Endothelial cell of umbilical vein (primary cell): ENCODE data around the gene MAPK8IP2. TPM values are rescaled to one million over a fixed set of nuclear protein-coding genes. Genes with fewer than 3 reads are reported as not detected.

ENCODE experiments used
- BruUV-seq: library from RNA; stranded (reverse); fragments of 400-500 nt; replicated peaks from 2 replicates; lab custom pipeline; 2021; lab: Mats Ljungman, UMichigan
- CTCF ChIA-PET: fragments of 300-600, 350-600 bp; sonication (Branson Sonifier 250); formaldehyde crosslinking; loops from one replicate; lab custom pipeline; 2021; ENCODE audit warnings: antibody characterized with exemption, inconsistent platforms; lab: Charles Lee
- POLR2A ChIA-PET: fragments of 300-600, 350-600 bp; sonication (Branson Sonifier 250); formaldehyde crosslinking; loops from one replicate; lab custom pipeline; 2021; ENCODE audit warnings: antibody characterized with exemption, inconsistent platforms; lab: Charles Lee
- DNase-seq: peaks from one replicate; pipeline ENCODE4 v3.0.0-alpha.2; 2011; ENCODE audit warnings: low read depth, low spot score
- FAIRE-seq: peaks from 2 replicates; lab custom pipeline; 2011; peaks lifted over from hg19 to GRCh38; lab: Jason Lieb, UNC
- H2AFZ ChIP-seq: 2 replicates; pipeline ENCODE4 v1.6.0; 2012; ENCODE audit warnings: low read depth, low read length, control low read depth, inconsistent platforms
- H3K27ac ChIP-seq: 2 replicates; pipeline ENCODE4 v1.5.1; 2011; ENCODE audit warnings: low read depth, mild to moderate bottlenecking, control low read depth, low read length, moderate library complexity; ENCODE audit not compliant: insufficient read depth
- H3K27me3 ChIP-seq, 2 experiments: 2 replicates each; pipeline versions ENCODE4 v1.6.0 to v1.6.1; 2011; ENCODE audit warnings: low read length in 2 of 2, mixed read lengths in 1 of 2; ENCODE audit not compliant: control insufficient read depth in 2 of 2, insufficient read depth in 2 of 2
- H3K36me3 ChIP-seq, 2 experiments: 2 replicates in 1 of 2; 3 replicates in 1 of 2; pipeline ENCODE4 v1.5.1; 2011; ENCODE audit warnings: low read length in 2 of 2, mild to moderate bottlenecking in 1 of 2, moderate library complexity in 1 of 2; ENCODE audit not compliant: control insufficient read depth in 2 of 2, insufficient read depth in 2 of 2; ENCODE audit errors: extremely low read depth in 1 of 2
- H3K4me1 ChIP-seq: 3 replicates; pipeline ENCODE4 v1.5.1; 2011; ENCODE audit warnings: mild to moderate bottlenecking, low read length; ENCODE audit not compliant: control insufficient read depth, insufficient read depth; ENCODE audit errors: extremely low read depth
- H3K4me2 ChIP-seq: 2 replicates; pipeline ENCODE4 v1.6.1; 2011; ENCODE audit warnings: low read length, control low read depth, mixed read lengths; ENCODE audit not compliant: insufficient read depth
- H3K4me3 ChIP-seq, 3 experiments: fragments of 200-600 bp in 1 of 3; sonication (generic), shearing (Covaris generic) in 1 of 3; replicated peaks in 1 of 3; 2 replicates each; pipeline ENCODE4 v1.5.1; 2011 to 2016; ENCODE audit warnings: control low read depth in 3 of 3, low read length in 3 of 3, mild to moderate bottlenecking in 2 of 3, inconsistent platforms in 1 of 3, low read depth in 1 of 3, moderate library complexity in 1 of 3; ENCODE audit not compliant: insufficient read depth in 1 of 3
- H3K79me2 ChIP-seq: 2 replicates; pipeline ENCODE4 v1.6.0; 2012; ENCODE audit warnings: low read length, inconsistent platforms; ENCODE audit not compliant: control insufficient read depth, insufficient read depth
- H3K9ac ChIP-seq: replicated peaks from 2 replicates; pipeline ENCODE3; 2011; ENCODE audit warnings: low read length, control low read depth; ENCODE audit not compliant: insufficient read depth; ENCODE audit errors: extremely low read depth
- H3K9me1 ChIP-seq: replicated peaks from 3 replicates; pipeline ENCODE4 v1.6.0; 2011; ENCODE audit warnings: mild to moderate bottlenecking, low read length; ENCODE audit not compliant: control insufficient read depth, insufficient read depth; ENCODE audit errors: extremely low read depth
- H3K9me3 ChIP-seq: replicated peaks from 2 replicates; pipeline ENCODE4 v1.5.1; 2012; ENCODE audit warnings: low read length, inconsistent platforms; ENCODE audit not compliant: control insufficient read depth, insufficient read depth
- H4K20me1 ChIP-seq: replicated peaks from 2 replicates; pipeline ENCODE3; 2011; ENCODE audit warnings: mild to moderate bottlenecking, low read length; ENCODE audit not compliant: control insufficient read depth, insufficient read depth; ENCODE audit errors: extremely low read depth
- CTCF ChIP-seq, 2 donors: IDR thresholded peaks; 1 replicate in 1 of 2; 2 replicates in 1 of 2; pipeline ENCODE4 v1.5.1; 2011; ENCODE audit warnings: low read length in 2 of 2, mild to moderate bottlenecking in 2 of 2, moderate library complexity in 2 of 2, control low read depth in 1 of 2, inconsistent platforms in 1 of 2, low read depth in 1 of 2; ENCODE audit not compliant: insufficient read depth in 1 of 2; ENCODE audit errors: extremely low read depth in 1 of 2
- EZH2 ChIP-seq: IDR thresholded peaks from 2 replicates; pipeline ENCODE4 v1.6.1; 2012; ENCODE audit warnings: borderline replicate concordance, low read depth, mild to moderate bottlenecking, moderate library complexity, low read length, inconsistent platforms; ENCODE audit not compliant: severe bottlenecking
- MYC ChIP-seq: IDR thresholded peaks from one replicate; pipeline ENCODE4 v1.6.1; 2011; ENCODE audit warnings: mild to moderate bottlenecking, low read depth, low read length
- POLR2AphosphoS5 ChIP-seq: IDR thresholded peaks from 2 replicates; pipeline ENCODE4 v1.6.1; 2012; ENCODE audit warnings: low read depth, mild to moderate bottlenecking, control low read depth, low read length, moderate library complexity; ENCODE audit not compliant: insufficient read depth
- dilution Hi-C: fragments of 300-500 bp; cut with MboI; formaldehyde crosslinking; loops from one replicate; pipeline ENCODE4 v1.15.0; 2019; ENCODE audit warnings: low sequenced_read_pairs; ENCODE audit not compliant: extremely low pct_ligation_motif_present
- intact Hi-C: fragments of 100-400 bp; cut with micrococcal nuclease; formaldehyde crosslinking; loops from one replicate; pipeline ENCODE4 v1.10.0; 2022
- polyA plus RNA-seq, 4 experiments: library from polyadenylated mRNA; depleted of rRNA in 3 of 4; stranded (reverse) in 3 of 4; unstranded in 1 of 4; fragments of >200 nt; gene quantifications; 2 replicates each; pipeline versions ENCODE4 v1.2.1 to v1.2.3, GENCODE V29; 2011 to 2012; ENCODE audit warnings: missing spikeins in 1 of 4
- total RNA-seq: library from RNA; stranded (reverse); gene quantifications from 2 replicates; pipeline ENCODE4 v1.2.3, GENCODE V29; 2021

MAPK8IP2 gene
- total and polyA plus RNA-seq, 2 donors (not counting 3 experiments of a cell fraction or from before 2014, with no cell fraction given): 0.21 to 0.31 TPM

GRCh38 chr22:50625131-50625567 lies 24.6 kb downstream of the MAPK8IP2 start:
- DNase-seq: no peak
- Histone ChIP-seq H3K79me2 (no peaks in the 10 kb centered on the region), H3K27ac (no peak overlapping the region), H3K36me3 (no peaks in the 10 kb centered on the region), H4K20me1 (no peaks in the 10 kb centered on the region), H3K27me3 (no peaks in the 10 kb centered on the region), H3K4me1 (peaks cover 24% of the 10 kb centered on the region), H3K9me3 (no peaks in the 10 kb centered on the region), H3K9me1 (no peaks in the 10 kb centered on the region), H3K9ac (no peak overlapping the region), H3K4me2 (no peak overlapping the region), H2AFZ (no peak overlapping the region), H3K4me3 (no peak overlapping the region)
- ChIA-PET POLR2A (no interaction called here), CTCF (interaction anchor here (1.4 to 4.0 kb wide), 4 partner anchors 60 to 150 kb away, joined by 4 to 26 read pairs (median 5); no protein-coding TSS in a partner anchor)
- no peak for FAIRE-seq
- TF ChIP-seq MYC (no peak), POLR2AphosphoS5 (no peak), CTCF (IDR thresholded peaks at IDR 0.05; ENCODE audit: extremely low read depth in 1 of 2, insufficient read depth in 1 of 2, low read depth in 1 of 2, low read length in 2 of 2) (no peak), EZH2 (no peak)
- dilution Hi-C loops: no loop called here
- no TSS peak for BruUV-seq
- intact Hi-C loops: no loop called here
